Measurements from ENCODE around the gene PRRT4.

DNA sequence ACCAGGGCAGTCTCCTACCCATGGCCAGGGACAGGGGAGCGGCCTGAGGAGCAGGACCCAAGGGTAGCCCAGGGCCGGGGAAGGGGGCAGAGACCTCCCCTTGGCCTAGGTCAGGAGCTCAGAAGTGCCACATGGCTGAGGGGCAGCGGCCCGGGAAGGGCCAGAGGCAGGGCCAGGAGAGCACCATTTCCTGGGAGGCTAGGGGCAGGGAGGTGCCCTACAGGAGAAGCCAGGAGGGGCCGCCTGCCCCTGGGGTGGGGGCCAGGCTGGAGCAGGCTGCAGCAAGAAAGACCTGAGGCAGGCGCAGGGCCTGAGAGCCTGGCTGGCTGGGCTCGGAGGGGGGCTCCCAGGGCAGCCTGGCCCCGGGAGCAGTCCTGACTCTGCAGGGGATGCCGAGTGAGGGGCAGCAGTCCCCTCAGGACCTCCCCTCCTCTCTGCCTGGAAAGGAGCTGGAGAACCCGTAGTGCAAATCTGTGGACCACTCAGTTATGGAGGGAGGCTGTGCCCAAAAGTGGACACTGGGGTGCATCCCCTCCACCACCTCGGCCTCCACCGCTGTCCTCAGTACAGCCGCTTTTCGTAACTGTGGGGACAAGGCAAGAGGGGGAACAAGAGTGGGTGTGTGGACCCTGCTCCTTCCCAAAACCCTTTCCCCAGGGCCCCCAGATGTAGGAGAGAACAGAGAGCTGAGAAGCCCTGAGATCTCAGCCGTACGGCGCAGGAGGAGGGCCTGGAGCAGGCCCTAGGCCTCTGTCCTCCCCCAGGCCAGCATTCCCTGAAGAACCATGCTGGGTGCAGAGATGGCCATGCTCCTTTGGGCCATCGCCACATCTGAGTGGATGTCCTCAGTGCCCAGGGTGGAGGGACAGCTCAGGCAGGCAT is 31.2 kb upstream of the PRRT4 start:
- TF ChIP-seq, protein P1, sequence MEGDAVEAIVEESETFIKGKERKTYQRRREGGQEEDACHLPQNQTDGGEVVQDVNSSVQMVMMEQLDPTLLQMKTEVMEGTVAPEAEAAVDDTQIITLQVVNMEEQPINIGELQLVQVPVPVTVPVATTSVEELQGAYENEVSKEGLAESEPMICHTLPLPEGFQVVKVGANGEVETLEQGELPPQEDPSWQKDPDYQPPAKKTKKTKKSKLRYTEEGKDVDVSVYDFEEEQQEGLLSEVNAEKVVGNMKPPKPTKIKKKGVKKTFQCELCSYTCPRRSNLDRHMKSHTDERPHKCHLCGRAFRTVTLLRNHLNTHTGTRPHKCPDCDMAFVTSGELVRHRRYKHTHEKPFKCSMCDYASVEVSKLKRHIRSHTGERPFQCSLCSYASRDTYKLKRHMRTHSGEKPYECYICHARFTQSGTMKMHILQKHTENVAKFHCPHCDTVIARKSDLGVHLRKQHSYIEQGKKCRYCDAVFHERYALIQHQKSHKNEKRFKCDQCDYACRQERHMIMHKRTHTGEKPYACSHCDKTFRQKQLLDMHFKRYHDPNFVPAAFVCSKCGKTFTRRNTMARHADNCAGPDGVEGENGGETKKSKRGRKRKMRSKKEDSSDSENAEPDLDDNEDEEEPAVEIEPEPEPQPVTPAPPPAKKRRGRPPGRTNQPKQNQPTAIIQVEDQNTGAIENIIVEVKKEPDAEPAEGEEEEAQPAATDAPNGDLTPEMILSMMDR (IDR thresholded peaks at IDR 0.05; ENCODE audit: low read depth, low read length): no peak
- TF ChIP-seq, protein P2, sequence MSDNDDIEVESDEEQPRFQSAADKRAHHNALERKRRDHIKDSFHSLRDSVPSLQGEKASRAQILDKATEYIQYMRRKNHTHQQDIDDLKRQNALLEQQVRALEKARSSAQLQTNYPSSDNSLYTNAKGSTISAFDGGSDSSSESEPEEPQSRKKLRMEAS (IDR thresholded peaks at IDR 0.05; ENCODE audit: low read depth, low read length): no peak
